K562 (cell line): ENCODE results near the gene ITPR1. TPM values are rescaled to one million over a fixed set of nuclear protein-coding genes. Genes with fewer than 3 reads are reported as not detected.
A peak's percentile ranks its signal among the peaks of the same experiment; 100 is the strongest.

Experiments used
- ARID3A ChIP-seq: IDR thresholded peaks from 2 replicates; pipeline ENCODE4 v1.6.1; 2012; ENCODE audit warnings: low read depth, low read length, improper control_type of control experiment, borderline replicate concordance
- ATF3 ChIP-seq, 2 experiments: fragments of 450-650 bp in 1 of 2; sonication (generic) in 1 of 2; formaldehyde crosslinking in 1 of 2; IDR thresholded peaks in 1 of 2; conservative IDR thresholded peaks in 1 of 2; 2 replicates each; pipeline versions ENCODE4 v1.6.1 to v1.8.1; 2016 to 2023; ENCODE audit warnings: mild to moderate bottlenecking in 2 of 2, moderate library complexity in 2 of 2, inconsistent platforms in 1 of 2, missing genetic modification reagents in 1 of 2
- EHMT2 ChIP-seq: fragments of 450-650 bp; IDR thresholded peaks from 2 replicates; pipeline ENCODE4 v1.6.1; 2018; ENCODE audit warnings: antibody characterized with exemption
- ELF1 ChIP-seq: fragments of 200-800 bp; sonication (Bioruptor generic); IDR thresholded peaks from 2 replicates; pipeline ENCODE4 v1.6.1; 2016; ENCODE audit warnings: missing genetic modification characterization, missing compliant biosample characterization
- ETS2 ChIP-seq: IDR thresholded peaks from 2 replicates; pipeline ENCODE4 v1.6.1; 2016; ENCODE audit warnings: borderline replicate concordance, missing genetic modification characterization, mild to moderate bottlenecking, moderate library complexity, missing compliant biosample characterization; ENCODE audit not compliant: poor library complexity, severe bottlenecking
- ETV5 ChIP-seq: sonication (generic); formaldehyde crosslinking; IDR thresholded peaks from 2 replicates; pipeline ENCODE4 v1.4.0; 2020; ENCODE audit warnings: low read depth, mild to moderate bottlenecking, missing genetic modification reagents
- HDAC1 ChIP-seq, 2 experiments: fragments of 450-650 bp; IDR thresholded peaks; 2 replicates each; pipeline ENCODE4 v1.6.1; 2016 to 2017; ENCODE audit warnings: inconsistent platforms in 1 of 2, mild to moderate bottlenecking in 1 of 2, moderate library complexity in 1 of 2
- KDM4B ChIP-seq, 2 experiments: fragments of 450-650 bp in 1 of 2; sonication (generic) in 1 of 2; IDR thresholded peaks; 2 replicates each; pipeline ENCODE4 v1.6.1; 2016 to 2017; ENCODE audit warnings: borderline replicate concordance in 2 of 2, antibody characterized with exemption in 1 of 2, low read depth in 1 of 2, mild to moderate bottlenecking in 1 of 2
- OTX1 ChIP-seq: fragments of 450-650 bp; formaldehyde crosslinking; IDR thresholded peaks from 2 replicates; pipeline ENCODE4 v1.4.0; 2022; ENCODE audit warnings: mild to moderate bottlenecking
- RBBP5 ChIP-seq: fragments of 200-600 bp; sonication (generic); IDR thresholded peaks from 2 replicates; pipeline ENCODE4 v1.6.1; 2012; ENCODE audit warnings: borderline replicate concordance, mild to moderate bottlenecking, low read length, control low read depth, inconsistent platforms; ENCODE audit not compliant: insufficient read depth, poor library complexity, severe bottlenecking
- SMARCA4 ChIP-seq: fragments of 450-650 bp; IDR thresholded peaks from 2 replicates; pipeline ENCODE4 v1.6.1; 2016
- ZNF239 ChIP-seq: fragments of 250-450 bp; sonication (Bioruptor Pico); IDR thresholded peaks from 2 replicates; pipeline ENCODE4 v1.4.0; 2020; ENCODE audit warnings: mild to moderate bottlenecking
- ZNF384 ChIP-seq: IDR thresholded peaks from 2 replicates; pipeline ENCODE4 v1.6.1; 2012; ENCODE audit warnings: low read depth, low read length, improper control_type of control experiment
- ZNF583 ChIP-seq: fragments of 250-450 bp; sonication (Bioruptor Pico); IDR thresholded peaks from 2 replicates; pipeline ENCODE4 v1.4.0; 2020
- ZNF589 ChIP-seq: fragments of 200-800 bp; sonication (Bioruptor generic); IDR thresholded peaks from 2 replicates; pipeline ENCODE4 v1.6.1; 2016; ENCODE audit warnings: low read depth, missing genetic modification characterization, missing compliant biosample characterization
- ZNF609 ChIP-seq: sonication (generic); formaldehyde crosslinking; IDR thresholded peaks from 2 replicates; pipeline ENCODE4 v1.8.1; 2023; ENCODE audit warnings: missing genetic modification reagents, mild to moderate bottlenecking, borderline replicate concordance
- ZNF639 ChIP-seq, 2 experiments: fragments of 200-800 bp in 1 of 2; sonication (Bioruptor generic) in 1 of 2; sonication (generic) in 1 of 2; formaldehyde crosslinking in 1 of 2; IDR thresholded peaks in 1 of 2; conservative IDR thresholded peaks in 1 of 2; 2 replicates each; pipeline versions ENCODE4 v1.5.0 to v1.6.1; 2016 to 2020; ENCODE audit warnings: missing compliant biosample characterization in 1 of 2, missing genetic modification characterization in 1 of 2, missing genetic modification reagents in 1 of 2
- ZNF77 ChIP-seq: fragments of 250-450 bp; sonication (Bioruptor Pico); IDR thresholded peaks from 2 replicates; pipeline ENCODE4 v1.5.0; 2020
- polyA plus RNA-seq, 8 experiments: library from polyadenylated mRNA; depleted of rRNA in 4 of 8; stranded (reverse) in 5 of 8; unstranded in 3 of 8; fragments of >200 nt; fragmentation: Nextera tagmentation in 2 of 8; fragmentation: Illumina TruSeq in 1 of 8; extraction: Ambion mirVana in 2 of 8; extraction: Trizol in 1 of 8; gene quantifications; 2 replicates each; pipeline versions ENCODE4 v1.2.1 to v1.2.3, GENCODE V29; 2011 to 2014; ENCODE audit warnings: inconsistent platforms in 1 of 8, missing spikeins in 1 of 8
- total RNA-seq, 7 experiments: library from RNA; depleted of rRNA in 6 of 7; stranded (reverse); fragments of >200 nt in 6 of 7; fragmentation: Illumina TruSeq in 2 of 7; extraction: Trizol in 2 of 7; gene quantifications; 2 replicates each; pipeline versions ENCODE4 v1.2.1 to v1.2.3, GENCODE V29; 2011 to 2021; ENCODE audit warnings: low replicate concordance in 1 of 7

Gene ITPR1
- total and polyA plus RNA-seq, 9 of the 15 experiments (the other 6 are each of a cell fraction or from before 2014, with no cell fraction given), result 22.4 to 40.0 (median 27.4) TPM

- TF ChIP-seq OTX1 (no peak), ZNF239 (CRISPR knock-in tag) (no peak), ETS2 (tag) (no peak), ATF3 (IDR thresholded peaks at IDR 0.05) (peak; percentile 98), ATF3 (CRISPR knock-in tag; conservative IDR thresholded peaks at IDR 0.05) (peak; percentile 97), ARID3A (no peak), KDM4B (IDR thresholded peaks at IDR 0.05; ENCODE audit: borderline replicate concordance in 2 of 2, low read depth in 1 of 2) (no peak), HDAC1 (IDR thresholded peaks at IDR 0.05) (peak in 1 of 2 experiments; percentile 92; a peak in 2 of 4 replicates), EHMT2 (peak; percentile 65; the same call in 1 of the 2 replicates), ZNF589 (CRISPR knock-in tag) (peak; percentile 78), RBBP5 (no peak), ZNF609 (CRISPR knock-in tag) (no peak), ELF1 (tag) (no peak), ZNF384 (no peak), SMARCA4 (peak; percentile 99), ETV5 (CRISPR knock-in tag) (peak; percentile 72; the same call in 1 of the 2 replicates), ZNF583 (no peak), ZNF77 (no peak), ZNF639 (CRISPR knock-in tag; conservative IDR thresholded peaks at IDR 0.05 in 1 of 2, IDR thresholded peaks at IDR 0.05 in 1 of 2) (peak in 1 of 2 experiments; percentile 71; a peak in 2 of 4 replicates)
Measured at GRCh38 chr3:4531478-4532025, 38.4 kb downstream of the ITPR1 start (continued).
